Neural progenitor cell (in vitro differentiated cells): ENCODE measurements around the gene RBM44.

Experiments used
- CTCF ChIP-seq: fragments of 200-600 bp; sonication (generic); IDR thresholded peaks from 2 replicates; pipeline ENCODE4 v1.5.1; 2017; ENCODE audit warnings: antibody characterized with exemption, mild to moderate bottlenecking
- EZH2 ChIP-seq: fragments of 200-600 bp; sonication (generic); IDR thresholded peaks from 2 replicates; pipeline ENCODE4 v1.6.1; 2017; ENCODE audit warnings: antibody characterized with exemption, mild to moderate bottlenecking, moderate library complexity
- EZH2phosphoT487 ChIP-seq: fragments of 200-600 bp; sonication (generic); IDR thresholded peaks from 2 replicates; pipeline ENCODE4 v1.6.1; 2017; ENCODE audit warnings: antibody characterized with exemption

DNA sequence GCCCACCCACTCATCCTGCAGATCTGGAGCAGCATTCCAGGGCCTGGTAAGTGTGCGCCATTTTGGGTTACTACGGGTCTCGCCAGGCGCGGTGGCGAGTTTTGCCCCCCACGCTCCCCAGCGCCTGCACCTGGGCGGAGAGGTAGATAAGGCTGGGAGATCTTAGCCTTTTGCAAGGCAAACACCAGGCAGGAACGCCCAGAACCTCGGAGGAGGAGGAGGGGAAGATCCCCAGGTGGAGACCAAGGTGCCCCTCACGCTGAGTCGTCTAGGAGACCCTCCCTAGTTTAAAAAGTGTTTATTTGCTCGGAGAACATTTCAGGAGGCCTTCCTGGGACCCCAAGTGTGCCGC lies 60.5 kb downstream of the RBM44 start:
- TF ChIP-seq CTCF (no peak), EZH2 (peak; percentile 70), EZH2phosphoT487 (peak; percentile 43)
